IPS-15b (cell line): ENCODE results near the gene MYCN.
"Not testable (repeated sequence)": the region's sequence is repeated elsewhere in the genome, so short reads cannot be mapped to it uniquely, and the experiment has no call there.

ENCODE experiments used
- H3K27me3 ChIP-seq: one replicate; pipeline ENCODE4 v1.6.1; 2013; ENCODE audit warnings: low read length; ENCODE audit not compliant: control insufficient read depth, insufficient read depth
- H3K36me3 ChIP-seq: one replicate; pipeline ENCODE4 v1.6.1; 2013; ENCODE audit warnings: low read length; ENCODE audit not compliant: control insufficient read depth, insufficient read depth
- H3K4me1 ChIP-seq: one replicate; pipeline ENCODE4 v1.6.1; 2013; ENCODE audit warnings: mild to moderate bottlenecking, low read length; ENCODE audit not compliant: control insufficient read depth, insufficient read depth
- H3K4me3 ChIP-seq: one replicate; pipeline ENCODE4 v1.5.1; 2013; ENCODE audit warnings: low read depth, low read length
- H3K9ac ChIP-seq: one replicate; pipeline ENCODE4 v1.6.1; 2013; ENCODE audit warnings: low read depth, mild to moderate bottlenecking, low read length
- H3K9me3 ChIP-seq: one replicate; pipeline ENCODE4 v1.6.1; 2013; ENCODE audit warnings: mild to moderate bottlenecking, low read length; ENCODE audit not compliant: control insufficient read depth, insufficient read depth

Gene MYCN

DNA sequence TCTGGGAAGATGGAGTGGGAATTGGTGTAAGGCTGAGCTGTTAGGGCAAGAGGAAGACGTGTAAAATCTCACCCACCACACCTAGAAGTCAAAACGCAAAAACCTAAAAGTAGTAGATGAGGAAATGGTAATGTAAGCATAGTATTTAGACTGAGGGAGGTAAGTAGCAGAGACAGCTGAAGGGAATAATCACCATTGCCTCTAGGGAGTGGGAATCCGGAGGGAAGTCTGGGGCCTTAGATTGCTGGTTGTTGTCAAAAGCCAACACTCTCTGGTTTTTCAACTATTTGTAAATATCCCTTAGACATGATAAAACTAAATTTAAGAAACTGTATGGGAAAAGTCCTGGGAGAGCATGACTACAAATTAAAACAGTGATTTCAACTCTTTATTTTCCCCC, 28.7 kb upstream of the MYCN start:
- no peaks in the 10 kb centered on the region for H3K27me3 ChIP-seq
- H3K4me1 ChIP-seq: no peaks in the 10 kb centered on the region
- H3K4me3 ChIP-seq: no peak overlapping the region
- H3K36me3 ChIP-seq: no peaks in the 10 kb centered on the region
- H3K9ac ChIP-seq: no peak overlapping the region
- no peaks in the 10 kb centered on the region for H3K9me3 ChIP-seq

- Histone ChIP-seq H3K9me3 (no peaks in the 10 kb centered on the region), H3K4me3 (no peak overlapping the region), H3K36me3 (no peaks in the 10 kb centered on the region), H3K27me3 (no peaks in the 10 kb centered on the region), H3K4me1 (no peaks in the 10 kb centered on the region), H3K9ac (no peak overlapping the region)
Observed at GRCh38 chr2:15912203-15912602, 28.1 kb upstream of the MYCN start.

GRCh38 chr2:15913146-15913545, 27.2 kb upstream of the MYCN start:
- H3K27me3 ChIP-seq: no peaks in the 10 kb centered on the region
- no peak overlapping the region for H3K4me3 ChIP-seq
- H3K4me1 ChIP-seq: no peaks in the 10 kb centered on the region
- no peaks in the 10 kb centered on the region for H3K36me3 ChIP-seq
- H3K9ac ChIP-seq: no peak overlapping the region
- H3K9me3 ChIP-seq: no peaks in the 10 kb centered on the region

GRCh38 chr2:15914596-15915385, 25.6 kb upstream of the MYCN start:
- H3K9ac ChIP-seq: no peak overlapping the region
- H3K4me3 ChIP-seq: no peak overlapping the region
- no peaks in the 10 kb centered on the region for H3K36me3 ChIP-seq
- no peaks in the 10 kb centered on the region for H3K27me3 ChIP-seq
- no peaks in the 10 kb centered on the region for H3K4me1 ChIP-seq
- no peaks in the 10 kb centered on the region for H3K9me3 ChIP-seq

DNA sequence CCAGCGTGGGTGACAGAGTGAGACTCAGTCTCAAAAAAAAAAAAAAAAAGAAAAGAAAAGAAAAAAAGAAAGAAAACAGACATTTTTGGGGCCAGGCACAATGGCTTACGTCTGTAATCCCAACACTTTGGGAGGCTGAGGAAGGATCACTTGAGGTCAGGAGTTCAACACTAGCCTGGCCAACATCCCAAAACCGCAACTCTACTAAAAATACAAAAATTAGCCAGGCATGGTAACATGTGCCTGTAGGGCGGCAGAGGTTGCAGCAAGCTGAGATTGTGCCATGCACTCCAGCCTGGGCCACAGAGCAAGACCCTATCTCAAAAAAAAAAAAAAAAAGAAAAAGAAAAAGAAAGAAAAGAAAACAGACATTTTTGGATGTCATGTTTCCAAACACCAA, 24.8 kb upstream of the MYCN start:
- H3K4me3 ChIP-seq, H3K9ac ChIP-seq, H3K36me3 ChIP-seq, H3K9me3 ChIP-seq, H3K4me1 ChIP-seq, H3K27me3 ChIP-seq: not testable (repeated sequence)

DNA sequence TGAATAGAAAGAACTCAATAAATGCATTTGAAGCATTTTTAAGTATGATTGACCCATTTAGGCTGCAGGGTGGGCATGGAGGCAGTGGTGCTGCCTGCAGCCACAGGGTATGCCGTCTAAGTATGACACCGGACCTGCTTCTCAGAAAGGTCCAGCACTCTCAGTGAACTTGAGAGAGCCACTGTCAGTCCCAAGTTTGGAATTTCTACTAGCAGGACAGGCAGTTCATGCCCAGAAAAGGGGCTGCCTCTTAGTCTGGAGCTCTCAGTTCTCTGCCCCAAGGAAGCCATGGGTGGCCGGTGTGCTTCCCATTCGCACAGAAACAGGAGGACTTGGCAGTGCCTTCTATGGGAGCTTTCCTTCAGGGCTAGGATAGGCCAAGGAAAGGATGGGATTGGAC, 24.0 kb upstream of the MYCN start:
- Histone ChIP-seq H3K4me1 (no peaks in the 10 kb centered on the region), H3K4me3 (no peak overlapping the region), H3K9ac (no peak overlapping the region), H3K27me3 (no peaks in the 10 kb centered on the region), H3K36me3 (no peaks in the 10 kb centered on the region), H3K9me3 (no peaks in the 10 kb centered on the region)

- Histone ChIP-seq H3K9me3 (no peaks in the 10 kb centered on the region), H3K4me3 (no peak overlapping the region), H3K4me1 (no peaks in the 10 kb centered on the region), H3K9ac (no peak overlapping the region), H3K27me3 (no peaks in the 10 kb centered on the region), H3K36me3 (no peaks in the 10 kb centered on the region)
Observed at GRCh38 chr2:15918761-15919356, 21.5 kb upstream of the MYCN start.

DNA sequence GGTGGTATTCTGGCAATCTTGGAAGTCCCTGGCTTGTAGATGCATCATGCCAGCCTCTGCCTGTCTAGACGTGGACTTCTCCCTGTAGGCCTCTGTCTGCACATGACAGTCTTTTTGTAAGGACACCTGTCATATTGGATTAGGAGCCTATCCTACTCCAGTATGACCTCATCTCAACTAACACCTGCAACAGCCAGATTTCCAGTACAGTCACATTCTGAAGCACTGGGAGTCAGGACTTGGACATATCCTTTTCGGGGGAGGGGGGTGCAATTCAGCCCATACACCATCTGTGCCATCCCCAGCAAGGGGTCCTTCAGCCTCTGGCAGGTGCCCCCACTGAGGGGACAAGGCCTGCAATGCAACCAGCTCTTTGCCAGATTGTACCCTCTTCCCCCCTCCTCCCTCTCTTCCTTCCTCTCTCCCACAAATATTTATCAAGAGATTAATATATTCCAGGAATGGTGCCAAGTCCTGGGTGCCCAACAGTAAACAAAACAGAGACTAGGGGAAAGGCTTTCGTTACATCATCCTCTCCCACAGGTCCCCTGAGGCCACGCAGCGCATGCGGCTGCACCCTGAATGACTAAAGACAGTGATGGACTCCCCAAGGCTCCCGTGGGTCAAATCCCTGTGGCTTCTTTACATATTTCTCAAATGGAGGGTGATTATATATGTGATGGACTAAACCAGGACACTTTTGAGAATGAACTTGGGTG, 20.5 kb upstream of the MYCN start:
- H3K9me3 ChIP-seq: no peaks in the 10 kb centered on the region
- H3K9ac ChIP-seq: no peak overlapping the region
- no peak overlapping the region for H3K4me3 ChIP-seq
- H3K36me3 ChIP-seq: no peaks in the 10 kb centered on the region
- H3K27me3 ChIP-seq: no peaks in the 10 kb centered on the region
- H3K4me1 ChIP-seq: no peaks in the 10 kb centered on the region

DNA sequence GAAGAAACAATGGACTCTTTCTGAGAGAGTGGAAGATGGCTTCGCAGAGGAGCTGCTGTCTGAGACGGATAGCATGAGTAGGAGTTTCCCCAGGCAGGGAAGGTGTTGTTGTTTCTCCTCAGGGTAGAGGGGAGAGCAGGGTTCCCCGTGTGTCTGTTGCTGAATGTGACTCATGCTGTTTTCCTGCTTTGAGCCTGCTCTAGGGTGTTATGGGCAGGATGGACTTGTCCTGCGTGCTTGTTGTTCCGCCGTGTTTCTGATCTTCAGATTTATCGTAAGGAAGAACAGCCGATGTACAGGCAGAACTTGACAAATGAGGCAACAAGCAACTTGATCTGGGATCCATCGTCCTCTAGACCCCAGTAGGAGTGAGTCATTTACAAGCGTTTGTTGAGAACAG, 19.7 kb upstream of the MYCN start:
- Histone ChIP-seq H3K4me1 (no peaks in the 10 kb centered on the region), H3K9ac (no peak overlapping the region), H3K36me3 (no peaks in the 10 kb centered on the region), H3K27me3 (no peaks in the 10 kb centered on the region), H3K4me3 (no peak overlapping the region), H3K9me3 (no peaks in the 10 kb centered on the region)

- Histone ChIP-seq H3K9me3 (no peaks in the 10 kb centered on the region), H3K9ac (no peak overlapping the region), H3K27me3 (no peaks in the 10 kb centered on the region), H3K4me3 (no peak overlapping the region), H3K36me3 (no peaks in the 10 kb centered on the region), H3K4me1 (no peaks in the 10 kb centered on the region)
Observed at GRCh38 chr2:15923597-15923996, 16.8 kb upstream of the MYCN start.

GRCh38 chr2:15925819-15926218, 14.5 kb upstream of the MYCN start:
- Histone ChIP-seq H3K9ac (no peak overlapping the region), H3K9me3 (no peaks in the 10 kb centered on the region), H3K4me1 (no peaks in the 10 kb centered on the region)

GRCh38 chr2:15926252-15926651, 14.1 kb upstream of the MYCN start:
- Histone ChIP-seq H3K4me3 (no peak overlapping the region), H3K9me3 (no peaks in the 10 kb centered on the region), H3K36me3 (no peaks in the 10 kb centered on the region), H3K27me3 (no peaks in the 10 kb centered on the region), H3K9ac (no peak overlapping the region), H3K4me1 (no peaks in the 10 kb centered on the region)

More at GRCh38 chr2:15925819-15926218, 14.5 kb upstream of the MYCN start:
- H3K4me3 ChIP-seq: no peak overlapping the region
- H3K27me3 ChIP-seq: no peaks in the 10 kb centered on the region
- no peaks in the 10 kb centered on the region for H3K36me3 ChIP-seq
